K562 (cell line): ENCODE data around the gene TRIM23. TPM values are rescaled to one million over a fixed set of nuclear protein-coding genes. Genes with fewer than 3 reads are reported as not detected.

Experiments used
- ATAC-seq: fragments of 200-7000 bp; cut with Tn5 transposase; 3 replicates; pipeline ENCODE4 v1.9.1; 2020; ENCODE audit warnings: moderate library complexity
- BruUV-seq: library from RNA; stranded (reverse); fragments of 400-500 nt; replicated peaks from 2 replicates; lab custom pipeline; 2021; lab: Mats Ljungman, UMichigan
- CTCF ChIA-PET: fragments of 300-600 bp; formaldehyde crosslinking; extraction: SDS; loops from one replicate; lab custom pipeline; 2021; ENCODE audit warnings: low intra/inter-chr PET ratio; lab: Yijun Ruan, JAX
- POLR2A ChIA-PET: fragments of 300-600, 350-650 bp; sonication (Branson Sonifier 250); formaldehyde crosslinking; extraction: SDS; loops from one replicate; lab custom pipeline; 2021; ENCODE audit warnings: antibody characterized with exemption, inconsistent platforms; lab: Yijun Ruan, JAX
- DNase-seq, 4 experiments: peaks; one replicate each; pipeline versions ENCODE4 v3.0.0 to v3.0.0-alpha.2; 2011 to 2018; ENCODE audit warnings: low spot score in 3 of 4, mixed read lengths in 3 of 4; ENCODE audit errors: extremely low read depth in 1 of 4
- FAIRE-seq: peaks from 2 replicates; lab custom pipeline; 2011; peaks lifted over from hg19 to GRCh38; lab: Jason Lieb, UNC
- H2AFZ ChIP-seq: 2 replicates; pipeline ENCODE4 v1.6.0; 2011; ENCODE audit warnings: low read depth, low read length, control low read depth, inconsistent platforms
- H3K27ac ChIP-seq: fragments of 200-600 bp; 3 replicates; pipeline ENCODE4 v1.8.0; 2011; ENCODE audit warnings: low read depth, mild to moderate bottlenecking, control low read depth, inconsistent platforms, low read length, moderate library complexity, mixed read lengths; ENCODE audit errors: extremely low read depth
- H3K27me3 ChIP-seq, 2 experiments: fragments of 300-600 bp in 1 of 2; 2 replicates in 1 of 2; 3 replicates in 1 of 2; pipeline versions ENCODE4 v1.6.0 to v1.8.0; 2011; ENCODE audit warnings: inconsistent platforms in 2 of 2, low read length in 2 of 2, mild to moderate bottlenecking in 1 of 2, mixed read lengths in 1 of 2, moderate library complexity in 1 of 2; ENCODE audit not compliant: control insufficient read depth in 2 of 2, insufficient read depth in 2 of 2
- H3K36me3 ChIP-seq: fragments of 300-600 bp; 3 replicates; pipeline ENCODE4 v1.8.0; 2011; ENCODE audit warnings: mild to moderate bottlenecking, low read length, inconsistent platforms; ENCODE audit not compliant: control insufficient read depth, insufficient read depth
- H3K4me1 ChIP-seq, 2 experiments: fragments of 200-600 bp in 1 of 2; replicated peaks in 1 of 2; 2 replicates in 1 of 2; 3 replicates in 1 of 2; pipeline versions ENCODE4 v1.5.1 to v1.8.0; 2011; ENCODE audit warnings: inconsistent platforms in 2 of 2, low read length in 2 of 2, mild to moderate bottlenecking in 1 of 2, mixed read lengths in 1 of 2, moderate library complexity in 1 of 2; ENCODE audit not compliant: control insufficient read depth in 2 of 2, insufficient read depth in 2 of 2
- H3K4me2 ChIP-seq: 2 replicates; pipeline ENCODE4 v1.6.1; 2011; ENCODE audit warnings: low read length, control low read depth, inconsistent platforms, mixed read lengths; ENCODE audit not compliant: insufficient read depth
- H3K4me3 ChIP-seq: fragments of 200-600 bp; sonication (generic), shearing (Covaris generic); 2 replicates; pipeline ENCODE4 v1.5.1; 2016; ENCODE audit warnings: control low read depth, inconsistent platforms
- H3K79me2 ChIP-seq: fragments of 200-600 bp; 3 replicates; pipeline ENCODE4 v1.8.0; 2011; ENCODE audit warnings: low read length, inconsistent platforms; ENCODE audit not compliant: control insufficient read depth, insufficient read depth
- H3K9ac ChIP-seq, 2 experiments: 2 replicates each; pipeline versions ENCODE4 v1.6.0 to v1.6.1; 2011; ENCODE audit warnings: low read depth in 2 of 2, low read length in 2 of 2, control low read depth in 1 of 2, inconsistent platforms in 1 of 2, mild to moderate bottlenecking in 1 of 2, mixed read lengths in 1 of 2; ENCODE audit not compliant: insufficient read depth in 1 of 2
- H3K9me1 ChIP-seq: one replicate; pipeline ENCODE4 v1.6.0; 2011; ENCODE audit warnings: inconsistent platforms, mild to moderate bottlenecking, low read length, moderate library complexity; ENCODE audit not compliant: control insufficient read depth, insufficient read depth
- H3K9me3 ChIP-seq: replicated peaks from 2 replicates; pipeline ENCODE4 v1.5.1; 2011; ENCODE audit warnings: low read depth, low read length, inconsistent platforms; ENCODE audit not compliant: control insufficient read depth, insufficient read depth
- H4K20me1 ChIP-seq: replicated peaks from 2 replicates; pipeline ENCODE4 v1.6.1; 2011; ENCODE audit warnings: low read length, inconsistent platforms, mixed read lengths; ENCODE audit not compliant: control insufficient read depth, insufficient read depth
- CEBPB ChIP-seq: fragments of 450-650 bp; IDR thresholded peaks from 2 replicates; pipeline ENCODE4 v1.6.1; 2016; ENCODE audit warnings: missing genetic modification characterization, missing compliant biosample characterization
- DEAF1 ChIP-seq: fragments of 450-650 bp; formaldehyde crosslinking; IDR thresholded peaks from 2 replicates; pipeline ENCODE4 v1.4.0; 2020; ENCODE audit warnings: mild to moderate bottlenecking, moderate library complexity
- LCOR ChIP-seq: sonication (generic); formaldehyde crosslinking; IDR thresholded peaks from 2 replicates; pipeline ENCODE4 v1.8.0; 2022; ENCODE audit warnings: mild to moderate bottlenecking, missing genetic modification reagents
- MCM3 ChIP-seq: fragments of 450-650 bp; IDR thresholded peaks from 2 replicates; pipeline ENCODE4 v1.6.1; 2016
- PHF20 ChIP-seq: fragments of 450-650 bp; IDR thresholded peaks from 2 replicates; pipeline ENCODE4 v1.6.1; 2018; ENCODE audit not compliant: partially characterized antibody
- PHF21A ChIP-seq: fragments of 450-650 bp; IDR thresholded peaks from 2 replicates; pipeline ENCODE4 v1.6.1; 2017; ENCODE audit warnings: low read depth, borderline replicate concordance
- TAF7 ChIP-seq: fragments of 450-650 bp; IDR thresholded peaks from 2 replicates; pipeline ENCODE4 v1.6.1; 2016; ENCODE audit warnings: missing genetic modification characterization, missing compliant biosample characterization
- TAL1 ChIP-seq: fragments of 450-650 bp; IDR thresholded peaks from 2 replicates; pipeline ENCODE4 v1.6.1; 2016; ENCODE audit warnings: mild to moderate bottlenecking
- ZFPM2 ChIP-seq: fragments of 250-450 bp; sonication (Bioruptor Pico); IDR thresholded peaks from 2 replicates; pipeline ENCODE4 v1.5.1; 2022; ENCODE audit warnings: mild to moderate bottlenecking
- ZNF140 ChIP-seq: fragments of 250-450 bp; sonication (Bioruptor Pico); IDR thresholded peaks from 2 replicates; pipeline ENCODE4 v1.8.0; 2021; ENCODE audit warnings: moderate library complexity, mild to moderate bottlenecking, inconsistent platforms
- ZNF232 ChIP-seq: sonication (generic); formaldehyde crosslinking; IDR thresholded peaks from 2 replicates; pipeline ENCODE4 v1.8.0; 2022; ENCODE audit warnings: mild to moderate bottlenecking, missing genetic modification reagents
- ZNF707 ChIP-seq: fragments of 250-450 bp; sonication (Bioruptor Pico); conservative IDR thresholded peaks from 2 replicates; pipeline ENCODE4 v1.8.0; 2022; ENCODE audit warnings: inconsistent platforms, mild to moderate bottlenecking, moderate library complexity
- WGBS: fragments of 100-300 bp; shearing (Covaris generic); methylation state at CpG from one replicate; pipeline ENCODE4 v1.1.6; 2016; ENCODE audit warnings: low coverage, mixed read lengths; ENCODE audit not compliant: insufficient coverage; ENCODE audit errors: missing lambda C conversion rate; 5-methylcytosine and 5-hydroxymethylcytosine counted together
- in situ Hi-C: fragments of 300-500 bp; cut with MboI; formaldehyde crosslinking; loops from 4 replicates; pipeline ENCODE4 v1.15.0; 2018; ENCODE audit warnings: inconsistent platforms, mixed read lengths
- intact Hi-C: fragments of 100-400 bp; cut with micrococcal nuclease; formaldehyde crosslinking; loops from 2 replicates; pipeline ENCODE4 v1.14.2; 2022
- polyA plus RNA-seq, 8 experiments: library from polyadenylated mRNA; depleted of rRNA in 4 of 8; stranded (reverse) in 5 of 8; unstranded in 3 of 8; fragments of >200 nt; fragmentation: Nextera tagmentation in 2 of 8; fragmentation: Illumina TruSeq in 1 of 8; extraction: Ambion mirVana in 2 of 8; extraction: Trizol in 1 of 8; gene quantifications; 2 replicates each; pipeline versions ENCODE4 v1.2.1 to v1.2.3, GENCODE V29; 2011 to 2014; ENCODE audit warnings: inconsistent platforms in 1 of 8, missing spikeins in 1 of 8
- total RNA-seq, 7 experiments: library from RNA; depleted of rRNA in 6 of 7; stranded (reverse); fragments of >200 nt in 6 of 7; fragmentation: Illumina TruSeq in 2 of 7; extraction: Trizol in 2 of 7; gene quantifications; 2 replicates each; pipeline versions ENCODE4 v1.2.1 to v1.2.3, GENCODE V29; 2011 to 2021; ENCODE audit warnings: low replicate concordance in 1 of 7

TRIM23 gene
- total and polyA plus RNA-seq, 9 of the 15 experiments (the other 6 are each of a cell fraction or from before 2014, with no cell fraction given) = 2.4 to 8.5 (median 4.9) TPM

GRCh38 chr5:65625743-65626142 lies 1.6 kb upstream of the TRIM23 start (continued):
- TF ChIP-seq DEAF1 (CRISPR knock-in tag) (0 out of 2 replicates have a peak, but pooled peaks have one; percentile 8), PHF21A (no peak), ZFPM2 (CRISPR knock-in tag) (no peak)

GRCh38 chr5:65624571-65625555 lies 730 bp upstream of the TRIM23 start, which contains the start of the genes SHLD3 and TRAPPC13:
SHLD3 (plus strand) TSS chr5:65625027; CDS start chr5:65629588, 4,561 bp downstream.
TRAPPC13 (plus strand) TSS chr5:65625027; CDS start chr5:65625061, 34 bp downstream.
- Histone ChIP-seq H3K9me3 (no peaks in the 10 kb centered on the region), H3K4me2 (peak within 1 kb of the TSS; percentile 95), H3K27me3 (no peaks in the 10 kb centered on the region), H4K20me1 (no peaks in the 10 kb centered on the region; the same call in 1 of the 2 replicates), H3K9ac (peak within 1 kb of the TSS; percentile 91 to 93), H3K79me2 (peaks cover 80% of the 10 kb centered on the region), H3K27ac (peak within 1 kb of the TSS; percentile 84), H3K4me3 (peak within 1 kb of the TSS; percentile 59), H3K4me1 (peaks cover 6 to 14% of the 10 kb centered on the region in 2 experiments), H2AFZ (peak within 1 kb of the TSS; percentile 100), H3K9me1 (no peaks in the 10 kb centered on the region), H3K36me3 (peaks cover 18% of the 10 kb centered on the region)
- TSS peak; percentile 74 for BruUV-seq
- peak; percentile 82 for ATAC-seq
- under 1% methylated on average over 34 of the region's 36 CpGs for WGBS
- no peak for FAIRE-seq
- CTCF ChIA-PET = no interaction called here
- in situ Hi-C loops (no loop called here), intact Hi-C loops (loop anchor here (2.0 to 10.0 kb wide), 2 partner anchors 100 to 300 kb away; partner anchors contain the start of gene ERBIN)
- POLR2A ChIA-PET = interaction anchor here (1.0 to 1.5 kb wide), 2 partner anchors 26 to 62 kb away, joined by 3 to 5 read pairs; partner anchors contain the start of genes CENPK and PPWD1
- DNase-seq = peak; percentile 74 to 89 (median 78)
- TF ChIP-seq TAL1 (no peak), TAF7 (tag) (peak; percentile 74), ZNF140 (CRISPR knock-in tag) (no peak), PHF20 (peak; percentile 92), MCM3 (no peak), CEBPB (tag) (no peak), LCOR (CRISPR knock-in tag) (no peak; the same call in 1 of the 2 replicates), ZNF232 (CRISPR knock-in tag) (no peak), ZNF707 (CRISPR knock-in tag) (no peak)
